Umbilical cord (tissue), 2 donors: ENCODE results near the gene GP1BB. TPM values are rescaled to one million over a fixed set of nuclear protein-coding genes. Genes with fewer than 3 reads are reported as not detected.

ENCODE experiments used
- DNase-seq: peaks from one replicate; pipeline ENCODE4 v3.0.0-alpha.2; 2015; ENCODE audit warnings: low spot score
- total RNA-seq: library from RNA; depleted of rRNA; stranded (reverse); fragments of >200 nt; gene quantifications from one replicate; pipeline ENCODE4 v1.2.3, GENCODE V29; 2014; ENCODE audit warnings: low replicate concordance; ENCODE audit not compliant: insufficient read depth

The GP1BB gene
- total RNA-seq, 1 donor from 2014 or later: 3.4 TPM

DNA sequence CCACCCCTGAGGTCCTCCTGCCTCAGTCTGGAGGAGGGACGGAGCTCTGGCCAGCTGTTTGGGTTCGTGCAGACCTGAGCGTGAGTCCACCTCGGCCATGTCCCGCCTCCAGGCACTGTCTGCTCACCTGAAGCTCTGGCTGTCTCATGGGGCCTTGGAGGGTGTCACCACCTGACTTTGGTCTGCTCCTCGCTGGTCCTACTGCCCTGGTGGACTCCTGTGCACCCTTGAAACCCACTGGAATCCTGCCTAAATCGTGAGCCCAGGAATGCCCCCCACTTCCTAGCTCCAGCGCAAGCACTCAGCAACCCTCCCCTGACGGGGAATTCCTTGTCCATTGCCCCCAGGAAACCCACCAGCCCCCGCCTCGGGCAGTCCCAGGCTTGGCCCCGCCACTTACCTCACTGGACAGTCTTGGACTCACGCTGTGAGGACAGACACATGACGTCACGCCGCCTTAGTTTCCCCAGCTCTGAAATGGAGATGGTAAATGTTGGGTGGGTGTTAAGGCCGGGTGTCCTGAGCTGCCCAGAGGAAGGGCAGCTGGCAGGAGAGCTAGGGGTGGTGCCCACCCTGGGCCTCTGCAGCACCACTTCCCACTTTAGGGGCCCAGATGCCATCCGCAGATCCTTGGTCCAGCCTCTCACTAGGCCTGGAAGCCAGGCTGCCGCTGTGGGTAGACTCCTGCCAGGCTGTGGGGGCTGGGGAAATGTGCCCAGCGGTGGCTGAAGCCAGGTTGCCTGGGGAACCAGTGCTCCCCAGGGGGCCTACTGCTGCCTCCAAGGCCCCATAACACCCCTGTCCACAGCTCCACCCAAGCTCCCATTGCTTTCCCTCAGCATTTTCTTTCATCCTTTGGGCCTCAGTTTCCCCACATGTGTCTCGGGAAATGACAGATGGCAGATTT, 19.1 kb downstream of the GP1BB start:
- no peak for DNase-seq

- DNase-seq: no peak
Observed at GRCh38 chr22:19743081-19743480, 19.7 kb downstream of the GP1BB start.

DNA sequence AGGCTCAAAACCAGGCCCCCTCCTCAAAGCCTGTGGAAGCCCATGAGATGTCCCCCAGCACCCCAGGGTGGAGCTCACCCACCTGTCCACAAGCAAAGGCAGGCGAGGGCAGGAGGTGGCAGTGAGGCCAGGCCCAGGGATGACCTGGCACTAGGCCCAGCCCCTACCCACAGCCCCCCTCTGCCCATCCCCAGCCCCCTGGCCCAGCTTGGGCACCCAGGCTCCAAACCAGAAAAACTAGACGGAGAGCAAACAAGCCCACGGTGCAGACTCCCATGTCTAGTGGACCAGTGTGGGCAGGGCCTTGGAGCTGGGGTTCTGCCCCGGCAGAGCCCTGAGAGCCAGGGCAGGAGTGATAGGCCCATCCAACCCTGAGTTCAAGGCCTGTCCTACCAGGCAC, 20.3 kb downstream of the GP1BB start:
- no peak for DNase-seq

DNA sequence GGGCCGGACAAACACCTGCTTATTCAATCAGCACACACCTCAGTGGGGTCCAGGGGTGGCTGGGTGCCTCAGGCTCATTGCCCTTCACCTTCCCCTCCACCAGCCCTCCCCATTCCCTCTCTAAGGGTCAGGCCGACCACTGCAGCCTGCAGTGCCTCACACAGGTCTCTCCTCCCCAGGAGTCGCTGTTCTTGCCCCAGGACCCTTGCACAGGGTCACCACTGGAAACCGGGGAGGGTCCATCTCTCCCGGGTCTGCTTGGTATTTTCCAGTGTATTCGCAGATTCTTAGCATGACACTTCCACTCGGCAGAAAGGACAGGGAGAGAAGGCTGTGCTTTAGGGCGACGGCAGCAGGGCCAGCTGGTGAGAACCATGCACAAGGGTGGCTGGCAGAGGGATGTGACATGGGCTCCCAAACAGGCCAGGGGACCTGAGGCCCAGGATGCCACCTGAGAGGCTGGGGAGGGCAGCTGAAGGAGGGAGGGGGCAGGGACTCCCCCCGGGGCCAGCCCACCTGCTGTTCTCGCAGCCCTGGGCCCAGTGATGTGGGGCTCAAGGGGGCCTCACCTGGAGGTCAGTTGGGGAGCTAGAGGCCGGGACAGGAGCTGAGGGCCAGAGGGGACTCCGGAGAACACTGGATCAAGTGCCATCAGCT, 21.1 kb downstream of the GP1BB start:
- DNase-seq: no peak

DNA sequence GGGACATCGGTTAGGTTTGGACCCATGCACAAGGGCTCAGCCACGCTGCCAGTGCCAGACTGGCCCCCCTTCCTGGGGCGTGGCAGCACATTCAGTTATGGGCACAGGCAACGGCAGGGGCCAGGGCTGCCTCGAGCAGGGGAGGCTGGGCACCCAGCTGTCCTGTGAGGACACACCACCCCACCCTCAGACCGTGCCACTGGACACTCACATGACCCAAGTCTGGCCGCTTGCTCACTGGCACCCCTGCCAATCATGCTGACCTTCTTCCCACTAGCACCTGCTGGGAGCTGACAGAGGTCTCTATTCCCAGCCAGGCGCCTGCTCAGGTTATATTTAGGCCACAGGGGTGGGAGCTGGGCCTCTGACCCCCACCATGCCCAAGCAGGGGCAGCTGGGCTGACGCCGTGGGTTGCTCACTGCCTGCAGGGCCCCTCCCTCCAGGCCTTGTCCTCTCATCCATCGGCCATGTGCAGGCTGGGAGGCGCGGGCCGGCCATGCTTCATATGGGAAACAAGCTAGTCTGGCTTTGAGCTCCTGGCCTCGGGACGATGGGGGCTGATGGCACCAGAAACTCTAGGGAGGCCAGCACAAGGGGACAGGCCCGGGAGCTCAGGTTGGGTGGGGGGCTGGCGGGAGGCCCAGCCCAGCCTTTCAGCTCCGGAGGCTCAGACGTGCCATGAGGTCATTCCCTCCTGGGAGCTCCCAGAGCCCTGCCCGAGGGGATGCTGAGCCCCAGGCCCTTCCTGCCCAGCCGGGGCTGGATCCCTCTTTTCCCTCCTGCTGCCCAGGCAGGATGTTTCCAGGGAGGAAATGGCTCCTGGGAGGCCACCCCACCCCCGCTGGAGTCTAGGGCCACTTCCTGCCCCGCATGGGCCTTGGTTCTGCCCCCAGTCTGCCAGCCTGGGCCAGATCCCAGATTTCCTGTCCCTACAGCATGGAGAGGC, 22.1 kb downstream of the GP1BB start:
- no peak for DNase-seq

- DNase-seq: no peak
Observed at GRCh38 chr22:19746726-19747125, 23.4 kb downstream of the GP1BB start.

DNA sequence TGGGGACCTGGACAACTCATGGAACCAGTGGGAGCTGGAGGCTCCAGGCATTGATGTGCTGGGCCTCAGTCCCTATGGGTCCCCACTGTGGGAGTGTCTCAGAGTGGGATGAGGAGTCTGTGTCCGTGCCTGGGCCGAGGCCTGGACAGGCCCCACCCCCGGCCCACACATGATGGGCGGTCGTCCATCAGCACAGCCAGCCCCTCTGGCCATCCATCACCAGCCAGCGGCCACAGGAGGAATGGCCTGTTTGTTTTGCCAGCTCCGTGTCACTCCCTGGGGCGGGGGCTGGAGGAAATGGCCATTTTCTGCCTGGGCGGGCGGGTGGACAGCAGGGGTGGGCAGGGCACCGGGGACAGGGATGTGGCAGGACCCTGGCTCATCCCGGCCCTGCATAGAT, 24.2 kb downstream of the GP1BB start:
- no peak for DNase-seq

DNA sequence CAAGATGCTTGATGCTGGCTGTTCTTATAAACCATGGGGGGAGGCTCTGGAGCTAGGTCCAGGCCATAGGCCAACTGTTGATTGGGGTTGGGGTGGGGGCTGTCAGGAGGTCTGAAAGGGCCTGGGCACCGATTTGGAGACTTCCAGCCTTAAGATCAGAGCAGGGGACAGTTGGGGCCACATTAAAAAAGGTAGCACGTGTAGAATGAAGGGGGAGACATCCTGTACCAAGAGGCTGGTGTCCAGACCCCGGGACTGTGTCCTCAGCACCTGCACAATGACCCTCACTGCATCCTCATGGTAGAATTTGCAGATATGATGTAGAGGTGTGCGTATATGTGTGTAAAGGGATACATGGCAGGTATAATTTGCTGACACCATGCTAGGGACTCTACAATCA, 24.8 kb downstream of the GP1BB start:
- DNase-seq: no peak

DNA sequence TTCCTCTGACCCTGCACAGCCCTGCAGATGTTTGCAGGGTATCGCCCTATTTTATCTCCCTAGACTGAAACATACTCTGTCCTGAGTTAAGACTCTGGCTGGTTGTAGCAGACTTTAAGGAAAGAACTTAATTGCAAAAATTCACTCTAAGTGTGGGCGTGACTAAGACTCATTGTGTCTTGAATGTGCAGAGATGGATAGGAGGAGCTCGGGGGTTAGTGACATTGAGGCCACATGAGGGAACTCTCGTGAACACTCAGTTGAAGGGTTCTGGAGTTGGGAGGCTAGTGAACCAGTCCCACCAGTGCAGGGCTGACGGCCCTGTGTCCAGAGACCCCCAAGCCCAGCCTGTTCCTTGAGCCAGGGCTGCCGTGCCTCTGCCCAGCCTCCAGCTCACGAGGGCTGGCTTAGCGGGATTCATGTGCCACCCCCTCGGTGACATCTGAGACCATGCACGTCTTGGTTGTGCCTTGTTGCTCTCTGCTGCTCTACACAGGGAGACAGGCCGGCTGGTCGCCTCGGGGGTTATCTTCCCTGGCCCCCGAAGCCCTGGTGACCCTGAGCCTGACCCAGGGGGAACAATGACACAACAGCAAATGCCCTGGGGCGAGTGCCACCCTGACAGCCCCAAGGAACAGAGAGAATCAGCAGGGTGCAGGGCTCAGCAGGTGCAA, 25.8 kb downstream of the GP1BB start:
- DNase-seq: no peak

GRCh38 chr22:19749876-19750275, 26.5 kb downstream of the GP1BB start:
- DNase-seq: no peak

DNA sequence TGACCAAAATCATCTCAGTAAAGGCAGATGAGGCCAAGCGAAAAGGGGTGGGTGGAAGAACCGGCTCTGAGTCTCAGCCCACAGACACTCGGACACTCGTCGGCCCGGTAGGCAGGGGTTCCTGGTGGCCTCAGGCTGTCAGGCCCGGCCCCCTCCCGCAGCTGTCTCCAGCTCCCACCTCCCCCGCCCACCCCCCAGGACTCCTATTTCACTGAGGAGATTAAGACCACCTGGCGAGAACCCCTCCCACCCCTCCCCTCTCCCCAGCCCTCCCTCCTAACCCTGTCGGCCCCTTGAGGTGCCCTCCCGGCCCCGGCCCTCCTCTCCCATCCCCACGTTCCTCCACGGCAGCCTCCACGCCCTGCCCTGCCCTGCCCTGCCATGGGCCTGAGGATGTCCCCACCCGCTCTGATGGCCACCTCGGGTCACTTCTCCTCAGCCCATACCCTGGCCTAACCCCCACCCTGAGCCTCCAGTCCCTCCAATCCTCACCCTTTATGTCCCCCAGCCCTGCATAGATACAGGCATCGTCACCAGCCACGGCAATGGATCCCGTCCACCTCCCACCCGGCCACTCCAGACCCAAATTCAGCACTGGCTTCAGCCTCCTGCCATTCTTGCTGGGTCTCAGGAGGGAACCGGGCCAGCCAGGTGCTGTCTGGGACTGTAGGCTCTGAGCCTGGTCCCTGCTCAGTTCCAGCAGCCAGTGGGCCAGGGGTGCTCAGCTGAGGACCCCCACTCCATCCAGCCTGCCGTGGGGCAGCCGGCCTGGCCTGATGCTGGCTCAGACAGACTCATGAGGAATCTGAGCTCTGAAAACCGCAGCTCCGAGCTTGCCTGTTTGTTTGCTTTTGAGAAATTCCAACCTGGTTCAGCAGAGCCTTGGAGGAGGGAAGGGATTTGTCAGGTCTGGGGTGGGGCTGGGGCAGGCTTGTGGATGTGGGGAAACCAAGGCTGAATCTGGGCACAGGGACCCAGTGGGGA, 27.5 kb downstream of the GP1BB start:
- no peak for DNase-seq

GRCh38 chr22:19751497-19752245, 28.3 kb downstream of the GP1BB start:
- DNase-seq: no peak

DNA sequence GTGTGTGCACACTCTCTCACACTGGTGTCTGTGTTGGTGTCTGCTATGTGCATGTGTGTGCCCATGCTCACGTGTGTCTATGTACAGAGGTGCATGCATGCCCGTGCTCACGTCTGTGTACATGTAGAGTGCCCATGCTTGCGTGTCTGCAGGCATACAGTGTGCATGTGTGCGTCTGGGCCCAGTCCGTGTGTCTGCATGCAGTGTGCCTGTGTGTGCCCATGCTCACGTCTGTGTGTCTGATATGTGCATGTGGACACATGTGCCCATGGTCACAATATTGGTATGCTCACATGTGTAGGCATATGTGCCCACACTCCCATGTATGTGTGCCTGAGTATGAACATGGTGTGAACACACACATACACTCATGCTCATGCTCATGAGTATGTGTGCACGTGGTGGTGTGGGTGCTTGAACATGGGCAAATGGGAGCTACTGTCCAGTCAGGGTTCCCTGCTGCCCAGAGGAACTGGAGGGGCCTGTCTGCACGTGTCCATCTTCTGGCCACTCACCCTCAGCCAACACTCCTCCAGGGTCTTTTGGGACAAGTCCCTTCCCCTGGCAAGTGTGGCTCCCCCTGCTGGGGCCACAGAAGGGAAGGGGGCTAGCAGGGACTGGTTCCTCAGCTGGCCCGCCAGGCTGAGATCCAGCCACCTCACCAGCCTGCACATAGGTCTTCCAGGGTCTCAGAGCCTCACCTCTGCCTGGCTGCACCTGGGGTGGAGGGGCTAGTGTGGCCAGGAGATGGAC, 29.9 kb downstream of the GP1BB start:
- no peak for DNase-seq

GRCh38 chr22:19753996-19754700, 30.8 kb downstream of the GP1BB start:
- no peak for DNase-seq

- no peak for DNase-seq
Observed at GRCh38 chr22:19754701-19755144, 31.4 kb downstream of the GP1BB start.

GRCh38 chr22:19755145-19755710, 31.9 kb downstream of the GP1BB start:
- no peak for DNase-seq

DNA sequence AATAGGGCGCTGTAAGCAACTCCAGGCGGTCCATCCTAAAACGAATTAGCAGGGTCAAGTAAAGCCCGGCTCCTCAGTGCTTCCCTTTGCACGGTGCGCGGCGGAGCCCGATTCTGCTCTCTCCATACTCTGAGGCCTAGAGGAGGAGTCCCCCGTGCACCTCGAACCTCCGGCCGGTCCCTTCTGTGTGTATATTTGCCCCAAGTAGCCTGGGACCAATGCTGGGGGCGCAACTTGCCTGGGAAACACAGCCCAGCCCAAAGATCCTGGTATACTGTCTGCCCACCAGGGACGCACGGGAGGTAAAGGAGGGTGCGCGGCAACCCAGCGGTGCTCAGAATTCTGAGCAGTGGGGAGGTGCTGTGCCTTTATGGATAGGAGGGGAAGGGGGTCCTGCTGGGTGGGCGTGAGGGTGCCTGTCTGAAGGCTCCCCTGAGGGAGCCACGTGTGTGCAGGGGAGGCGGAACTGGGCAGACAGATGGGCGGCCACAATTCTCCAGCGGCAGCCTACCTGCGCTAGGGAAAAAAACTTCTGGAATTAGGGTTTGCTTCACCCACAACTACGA, 32.5 kb downstream of the GP1BB start:
- DNase-seq: no peak
